K562 (cell line): Measurements from ENCODE around the gene HRC. TPM values are rescaled to one million over a fixed set of nuclear protein-coding genes. Genes with fewer than 3 reads are reported as not detected.

Experiments
- CEBPG ChIP-seq, 3 experiments: fragments of 200-800 bp in 1 of 3; sonication (Bioruptor generic) in 1 of 3; sonication (generic) in 1 of 3; formaldehyde crosslinking in 1 of 3; IDR thresholded peaks in 2 of 3; conservative IDR thresholded peaks in 1 of 3; 2 replicates each; pipeline versions ENCODE4 v1.6.1 to v1.8.0; 2016 to 2022; ENCODE audit warnings: missing compliant biosample characterization in 2 of 3, missing genetic modification characterization in 2 of 3, mild to moderate bottlenecking in 1 of 3, missing genetic modification reagents in 1 of 3
- EHMT2 ChIP-seq: fragments of 450-650 bp; IDR thresholded peaks from 2 replicates; pipeline ENCODE4 v1.6.1; 2018; ENCODE audit warnings: antibody characterized with exemption
- RAD21 ChIP-seq, 2 experiments: fragments of 250-450 bp in 1 of 2; fragments of 450-650 bp in 1 of 2; sonication (Bioruptor Pico) in 1 of 2; formaldehyde crosslinking in 1 of 2; IDR thresholded peaks in 1 of 2; conservative IDR thresholded peaks in 1 of 2; 2 replicates each; pipeline versions ENCODE4 v1.4.0 to v1.8.0; 2020 to 2022; ENCODE audit warnings: mild to moderate bottlenecking in 2 of 2, moderate library complexity in 1 of 2
- RBM34 ChIP-seq: fragments of 200-400 bp; formaldehyde crosslinking; IDR thresholded peaks from 2 replicates; pipeline ENCODE4 v1.6.1; 2018; ENCODE audit warnings: low read length, borderline replicate concordance; ENCODE audit not compliant: insufficient read depth
- RHOXF2B ChIP-seq: fragments of 250-450 bp; sonication (Bioruptor Pico); conservative IDR thresholded peaks from 2 replicates; pipeline ENCODE4 v1.5.1; 2021
- SNIP1 ChIP-seq: fragments of 450-650 bp; IDR thresholded peaks from 2 replicates; pipeline ENCODE4 v1.7.1; 2017; ENCODE audit warnings: low read depth, mild to moderate bottlenecking
- TEAD2 ChIP-seq: fragments of 450-650 bp; IDR thresholded peaks from 2 replicates; pipeline ENCODE4 v1.6.1; 2016; ENCODE audit warnings: missing genetic modification characterization, control low read depth, missing compliant biosample characterization
- THRB ChIP-seq: fragments of 450-650 bp; formaldehyde crosslinking; conservative IDR thresholded peaks from 2 replicates; pipeline ENCODE4 v1.4.0; 2022; ENCODE audit warnings: mild to moderate bottlenecking, missing genetic modification characterization
- UBTF ChIP-seq, 2 experiments: IDR thresholded peaks; 2 replicates each; pipeline ENCODE4 v1.6.1; 2012; ENCODE audit warnings: improper control_type of control experiment in 2 of 2, low read depth in 2 of 2, low read length in 2 of 2, borderline replicate concordance in 1 of 2
- ZNF398 ChIP-seq: fragments of 250-450 bp; sonication (Bioruptor Pico); IDR thresholded peaks from 2 replicates; pipeline ENCODE4 v1.8.0; 2021; ENCODE audit warnings: moderate library complexity, mild to moderate bottlenecking, inconsistent platforms
- ZNF609 ChIP-seq: sonication (generic); formaldehyde crosslinking; IDR thresholded peaks from 2 replicates; pipeline ENCODE4 v1.8.1; 2023; ENCODE audit warnings: missing genetic modification reagents, mild to moderate bottlenecking, borderline replicate concordance
- polyA plus RNA-seq, 8 experiments: library from polyadenylated mRNA; depleted of rRNA in 4 of 8; stranded (reverse) in 5 of 8; unstranded in 3 of 8; fragments of >200 nt; fragmentation: Nextera tagmentation in 2 of 8; fragmentation: Illumina TruSeq in 1 of 8; extraction: Ambion mirVana in 2 of 8; extraction: Trizol in 1 of 8; gene quantifications; 2 replicates each; pipeline versions ENCODE4 v1.2.1 to v1.2.3, GENCODE V29; 2011 to 2014; ENCODE audit warnings: inconsistent platforms in 1 of 8, missing spikeins in 1 of 8
- total RNA-seq, 7 experiments: library from RNA; depleted of rRNA in 6 of 7; stranded (reverse); fragments of >200 nt in 6 of 7; fragmentation: Illumina TruSeq in 2 of 7; extraction: Trizol in 2 of 7; gene quantifications; 2 replicates each; pipeline versions ENCODE4 v1.2.1 to v1.2.3, GENCODE V29; 2011 to 2021; ENCODE audit warnings: low replicate concordance in 1 of 7

HRC gene
- total and polyA plus RNA-seq, 9 of the 15 experiments (the other 6 are each of a cell fraction or from before 2014, with no cell fraction given) = 0.66 to 18.7 (median 13.1) TPM

- TF ChIP-seq ZNF609 (CRISPR knock-in tag) = no peak
- no peak for TF ChIP-seq RBM34
- TF ChIP-seq EHMT2 = no peak; the same call in 1 of the 2 replicates
- TF ChIP-seq RHOXF2B (CRISPR knock-in tag) = no peak
- no peak for TF ChIP-seq UBTF (IDR thresholded peaks at IDR 0.05; ENCODE audit: borderline replicate concordance in 1 of 2, low read depth in 2 of 2, low read length in 2 of 2)
- no peak for TF ChIP-seq THRB
- peak; percentile 74 to 76 for TF ChIP-seq RAD21 (CRISPR knock-in tag; conservative IDR thresholded peaks at IDR 0.05 in 1 of 2, IDR thresholded peaks at IDR 0.05 in 1 of 2)
- no peak for TF ChIP-seq CEBPG (CRISPR knock-in tag; IDR thresholded peaks at IDR 0.05)
- TF ChIP-seq CEBPG (tag; conservative IDR thresholded peaks at IDR 0.05 in 1 of 2, IDR thresholded peaks at IDR 0.05 in 1 of 2) = no peak
- TF ChIP-seq SNIP1 = no peak
- no peak for TF ChIP-seq TEAD2 (tag)
- no peak for TF ChIP-seq ZNF398
Observed at GRCh38 chr19:49145573-49146407, 9.4 kb downstream of the HRC start (continued).
